Ovary (tissue), 3 donors: ENCODE data around the gene SLCO3A1.

Experiments
- POLR2A ChIP-seq: fragments of 450-650 bp; IDR thresholded peaks from one replicate; pipeline ENCODE4 v1.6.1; 2017; ENCODE audit warnings: antibody characterized with exemption, mild to moderate bottlenecking, moderate library complexity
- TF ChIP-seq, protein P1 (sequence below), 3 donors: fragments of 450-650 bp in 2 of 3; fragments of 200-600 bp in 1 of 3; IDR thresholded peaks; one replicate each; pipeline versions ENCODE4 v1.5.1 to v1.8.0; 2016 to 2022; ENCODE audit warnings: antibody characterized with exemption in 3 of 3, mild to moderate bottlenecking in 1 of 3
- donor health status: DM: no; HTN: no; CAD: no.

DNA sequence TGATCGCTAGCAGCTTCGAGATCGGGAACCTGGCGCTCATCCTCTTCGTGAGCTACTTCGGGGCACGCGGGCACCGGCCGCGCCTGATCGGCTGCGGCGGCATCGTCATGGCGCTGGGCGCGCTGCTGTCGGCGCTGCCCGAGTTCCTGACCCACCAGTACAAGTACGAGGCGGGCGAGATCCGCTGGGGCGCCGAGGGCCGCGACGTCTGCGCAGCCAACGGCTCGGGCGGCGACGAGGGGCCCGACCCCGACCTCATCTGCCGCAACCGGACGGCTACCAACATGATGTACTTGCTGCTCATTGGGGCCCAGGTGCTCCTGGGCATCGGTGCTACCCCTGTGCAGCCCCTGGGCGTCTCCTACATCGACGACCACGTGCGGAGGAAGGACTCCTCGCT, 62.5 kb downstream of the SLCO3A1 start:
- TF ChIP-seq, protein P1, sequence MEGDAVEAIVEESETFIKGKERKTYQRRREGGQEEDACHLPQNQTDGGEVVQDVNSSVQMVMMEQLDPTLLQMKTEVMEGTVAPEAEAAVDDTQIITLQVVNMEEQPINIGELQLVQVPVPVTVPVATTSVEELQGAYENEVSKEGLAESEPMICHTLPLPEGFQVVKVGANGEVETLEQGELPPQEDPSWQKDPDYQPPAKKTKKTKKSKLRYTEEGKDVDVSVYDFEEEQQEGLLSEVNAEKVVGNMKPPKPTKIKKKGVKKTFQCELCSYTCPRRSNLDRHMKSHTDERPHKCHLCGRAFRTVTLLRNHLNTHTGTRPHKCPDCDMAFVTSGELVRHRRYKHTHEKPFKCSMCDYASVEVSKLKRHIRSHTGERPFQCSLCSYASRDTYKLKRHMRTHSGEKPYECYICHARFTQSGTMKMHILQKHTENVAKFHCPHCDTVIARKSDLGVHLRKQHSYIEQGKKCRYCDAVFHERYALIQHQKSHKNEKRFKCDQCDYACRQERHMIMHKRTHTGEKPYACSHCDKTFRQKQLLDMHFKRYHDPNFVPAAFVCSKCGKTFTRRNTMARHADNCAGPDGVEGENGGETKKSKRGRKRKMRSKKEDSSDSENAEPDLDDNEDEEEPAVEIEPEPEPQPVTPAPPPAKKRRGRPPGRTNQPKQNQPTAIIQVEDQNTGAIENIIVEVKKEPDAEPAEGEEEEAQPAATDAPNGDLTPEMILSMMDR (IDR thresholded peaks at IDR 0.05): no peak
- no peak for TF ChIP-seq POLR2A
